Karpas-422 (cell line): ENCODE data around the gene ATP6V1G2. TPM values are rescaled to one million over a fixed set of nuclear protein-coding genes. Genes with fewer than 3 reads are reported as not detected.

Experiments used
- DNase-seq: peaks from one replicate; pipeline ENCODE4 v3.0.0-alpha.2; 2015
- H2AFZ ChIP-seq: fragments of 200-600 bp; sonication (generic); 2 replicates; pipeline ENCODE4 v1.6.1; 2014; ENCODE audit warnings: antibody characterized with exemption, low read length, mixed read lengths
- H3K27ac ChIP-seq: fragments of 200-600 bp; sonication (generic); 2 replicates; pipeline ENCODE4 v1.5.1; 2014; ENCODE audit warnings: mild to moderate bottlenecking, low read length, moderate library complexity
- H3K27me3 ChIP-seq: fragments of 200-600 bp; sonication (generic); 2 replicates; pipeline ENCODE4 v1.6.1; 2014; ENCODE audit warnings: low read length, mixed read lengths
- H3K36me3 ChIP-seq: fragments of 200-600 bp; sonication (generic); 2 replicates; pipeline ENCODE4 v1.6.1; 2014; ENCODE audit warnings: low read length, mixed read lengths; ENCODE audit not compliant: insufficient read depth
- H3K4me1 ChIP-seq: fragments of 200-600 bp; sonication (generic); 2 replicates; pipeline ENCODE4 v1.6.1; 2014; ENCODE audit warnings: mild to moderate bottlenecking, low read length, mixed read lengths
- H3K4me2 ChIP-seq: fragments of 200-600 bp; sonication (generic); 2 replicates; pipeline ENCODE4 v1.6.1; 2014; ENCODE audit warnings: low read length, low read depth, mild to moderate bottlenecking; ENCODE audit not compliant: poor library complexity, severe bottlenecking
- H3K4me3 ChIP-seq: fragments of 200-600 bp; sonication (generic); 2 replicates; pipeline ENCODE4 v1.5.1; 2014; ENCODE audit warnings: mild to moderate bottlenecking, antibody characterized with exemption, low read length, mixed read lengths
- H3K79me2 ChIP-seq: fragments of 200-600 bp; sonication (generic); 2 replicates; pipeline ENCODE4 v1.6.1; 2014; ENCODE audit warnings: mild to moderate bottlenecking, low read length, mixed read lengths
- H3K9ac ChIP-seq: fragments of 200-600 bp; sonication (generic); 2 replicates; pipeline ENCODE4 v1.6.0; 2014; ENCODE audit warnings: low read length
- H3K9me2 ChIP-seq: fragments of 200-600 bp; sonication (generic), shearing (Covaris generic); replicated peaks from 2 replicates; pipeline ENCODE4 v1.6.0; 2014; ENCODE audit warnings: mild to moderate bottlenecking, low read length, moderate library complexity; ENCODE audit not compliant: insufficient read depth
- H3K9me3 ChIP-seq: fragments of 300-700, 200-600 bp; sonication (generic); 2 replicates; pipeline ENCODE4 v1.6.1; 2014; ENCODE audit warnings: low read length, mixed read lengths
- H4K20me1 ChIP-seq: fragments of 200-600 bp; sonication (generic); 2 replicates; pipeline ENCODE4 v1.6.1; 2014; ENCODE audit warnings: mild to moderate bottlenecking, antibody characterized with exemption, low read length, low read depth; ENCODE audit not compliant: insufficient read depth
- total RNA-seq: library from RNA; depleted of rRNA; stranded (reverse); fragments of >200 nt; shearing (Covaris generic); gene quantifications from 2 replicates; pipeline ENCODE4 v1.2.3, GENCODE V29; 2014; ENCODE audit warnings: low replicate concordance

ATP6V1G2 gene
- total RNA-seq, 1 experiment from 2014 or later: 34.9 TPM

- Histone ChIP-seq H3K27me3 (no peaks in the 10 kb centered on the region), H3K27ac (no peak overlapping the region), H3K4me1 (no peaks in the 10 kb centered on the region; the same call in 1 of the 2 replicates), H3K9ac (no peak overlapping the region), H3K9me2 (no peaks in the 10 kb centered on the region), H3K9me3 (no peaks in the 10 kb centered on the region), H3K36me3 (peaks cover 68% of the 10 kb centered on the region), H4K20me1 (peaks cover 37% of the 10 kb centered on the region), H3K79me2 (peaks cover 7% of the 10 kb centered on the region; the same call in 1 of the 2 replicates), H3K4me3 (no peak overlapping the region), H2AFZ (no peak overlapping the region), H3K4me2 (no peak overlapping the region)
- peak; percentile 40 for DNase-seq
Measured at GRCh38 chr6:31531771-31532643, 14.4 kb downstream of the ATP6V1G2 start.

GRCh38 chr6:31531162-31531561 is 15.2 kb downstream of the ATP6V1G2 start:
- Histone ChIP-seq H3K4me3 (no peak overlapping the region), H3K36me3 (peaks cover 61% of the 10 kb centered on the region), H4K20me1 (peaks cover 30% of the 10 kb centered on the region)

GRCh38 chr6:31530659-31531058 is 15.7 kb downstream of the ATP6V1G2 start:
- Histone ChIP-seq H3K9ac (no peak overlapping the region), H3K9me3 (no peaks in the 10 kb centered on the region), H3K36me3 (peaks cover 56% of the 10 kb centered on the region), H3K9me2 (no peaks in the 10 kb centered on the region), H3K27me3 (no peaks in the 10 kb centered on the region), H4K20me1 (peaks cover 25% of the 10 kb centered on the region), H3K4me1 (no peaks in the 10 kb centered on the region; the same call in 1 of the 2 replicates), H2AFZ (no peak overlapping the region), H3K27ac (no peak overlapping the region), H3K4me2 (no peak overlapping the region), H3K4me3 (no peak overlapping the region), H3K79me2 (no peaks in the 10 kb centered on the region)
- no peak for DNase-seq

More at GRCh38 chr6:31531162-31531561, 15.2 kb downstream of the ATP6V1G2 start:
- no peak overlapping the region for H3K9ac ChIP-seq
- no peak for DNase-seq
- H3K9me3 ChIP-seq: no peaks in the 10 kb centered on the region
- H3K9me2 ChIP-seq: no peaks in the 10 kb centered on the region
- peaks cover 3% of the 10 kb centered on the region; the same call in 1 of the 2 replicates for H3K79me2 ChIP-seq
- no peak overlapping the region for H2AFZ ChIP-seq
- no peaks in the 10 kb centered on the region; the same call in 1 of the 2 replicates for H3K4me1 ChIP-seq
- H3K4me2 ChIP-seq: no peak overlapping the region
- H3K27me3 ChIP-seq: no peaks in the 10 kb centered on the region
- no peak overlapping the region for H3K27ac ChIP-seq

GRCh38 chr6:31529329-31530150 is 16.9 kb downstream of the ATP6V1G2 start:
- H3K4me3 ChIP-seq: no peak overlapping the region
- no peaks in the 10 kb centered on the region; the same call in 1 of the 2 replicates for H3K4me1 ChIP-seq
- no peaks in the 10 kb centered on the region for H3K79me2 ChIP-seq
- peaks cover 14% of the 10 kb centered on the region for H4K20me1 ChIP-seq
- DNase-seq: peak; percentile 60
- no peak overlapping the region for H3K9ac ChIP-seq
- H2AFZ ChIP-seq: no peak overlapping the region
- H3K36me3 ChIP-seq: peaks cover 44% of the 10 kb centered on the region; the same call in 1 of the 2 replicates
- H3K4me2 ChIP-seq: no peak overlapping the region
- no peaks in the 10 kb centered on the region for H3K9me3 ChIP-seq
- H3K9me2 ChIP-seq: no peaks in the 10 kb centered on the region
- H3K27me3 ChIP-seq: no peaks in the 10 kb centered on the region
- H3K27ac ChIP-seq: no peak overlapping the region

GRCh38 chr6:31528821-31529328 is 17.5 kb downstream of the ATP6V1G2 start, which contains the start of gene MCCD1:
Gene MCCD1 (plus strand): TSS chr6:31528962. CDS start chr6:31529015, 53 bp downstream.
- H3K9ac ChIP-seq: no peak within 1 kb of the TSS
- no peaks in the 10 kb centered on the region for H3K9me2 ChIP-seq
- H3K9me3 ChIP-seq: no peaks in the 10 kb centered on the region
- H3K4me1 ChIP-seq: no peaks in the 10 kb centered on the region; the same call in 1 of the 2 replicates
- H3K36me3 ChIP-seq: peaks cover 38% of the 10 kb centered on the region; the same call in 1 of the 2 replicates
- no peak within 1 kb of the TSS for H3K4me3 ChIP-seq
- H3K27me3 ChIP-seq: no peaks in the 10 kb centered on the region
- no peak within 1 kb of the TSS for H3K27ac ChIP-seq
- H2AFZ ChIP-seq: no peak within 1 kb of the TSS
- no peak within 1 kb of the TSS for H3K4me2 ChIP-seq
- H3K79me2 ChIP-seq: no peaks in the 10 kb centered on the region
- DNase-seq: peak; percentile 45
- H4K20me1 ChIP-seq: peaks cover 9% of the 10 kb centered on the region; the same call in 1 of the 2 replicates

GRCh38 chr6:31528307-31528777 is 18.1 kb downstream of the ATP6V1G2 start:
- no peaks in the 10 kb centered on the region for H3K9me3 ChIP-seq
- no peak overlapping the region for H3K4me3 ChIP-seq
- H3K9ac ChIP-seq: no peak overlapping the region
- H3K79me2 ChIP-seq: no peaks in the 10 kb centered on the region
- no peaks in the 10 kb centered on the region for H3K9me2 ChIP-seq
- H3K36me3 ChIP-seq: peaks cover 32% of the 10 kb centered on the region; the same call in 1 of the 2 replicates
- peak; percentile 59 for DNase-seq
- H2AFZ ChIP-seq: no peak overlapping the region
- no peak overlapping the region for H3K27ac ChIP-seq
- H4K20me1 ChIP-seq: peaks cover 6% of the 10 kb centered on the region; the same call in 1 of the 2 replicates
- no peak overlapping the region for H3K4me2 ChIP-seq
- H3K4me1 ChIP-seq: no peaks in the 10 kb centered on the region
- no peaks in the 10 kb centered on the region for H3K27me3 ChIP-seq

GRCh38 chr6:31525932-31526591 is 20.3 kb downstream of the ATP6V1G2 start:
- no peaks in the 10 kb centered on the region for H3K9me2 ChIP-seq
- DNase-seq: no peak
- H3K4me2 ChIP-seq: no peak overlapping the region
- no peaks in the 10 kb centered on the region for H3K9me3 ChIP-seq
- no peaks in the 10 kb centered on the region for H3K79me2 ChIP-seq
- no peak overlapping the region for H3K4me3 ChIP-seq
- peaks cover 4% of the 10 kb centered on the region; the same call in 1 of the 2 replicates for H4K20me1 ChIP-seq
- no peak overlapping the region for H3K27ac ChIP-seq
- no peak overlapping the region for H2AFZ ChIP-seq
- H3K9ac ChIP-seq: no peak overlapping the region
- H3K27me3 ChIP-seq: no peaks in the 10 kb centered on the region
- H3K36me3 ChIP-seq: peaks cover 13% of the 10 kb centered on the region; the same call in 1 of the 2 replicates
- H3K4me1 ChIP-seq: no peaks in the 10 kb centered on the region
